Stimulated activated CD4-positive, alpha-beta T cell treated with anti-CD3 and anti-CD28 coated beads, Interleukin-2, amount 100 ng/mL, for 48 hours (primary cell): Measurements from ENCODE around the gene CPD.
"Not testable (repeated sequence)": the region's sequence is repeated elsewhere in the genome, so short reads cannot be mapped to it uniquely, and the experiment has no call there.

Experiments used
- DNase-seq, 2 donors: peaks; one replicate each; pipeline ENCODE4 v3.0.0-alpha.2; 2020

Gene CPD

GRCh38 chr17:30389756-30390300, 11.1 kb downstream of the CPD start:
- no peak for DNase-seq

- DNase-seq = no peak
Observed at GRCh38 chr17:30391534-30391933, 12.8 kb downstream of the CPD start.

GRCh38 chr17:30393491-30393890, 14.8 kb downstream of the CPD start:
- DNase-seq = no peak

- no peak for DNase-seq
Observed at GRCh38 chr17:30393911-30394867, 15.5 kb downstream of the CPD start.

GRCh38 chr17:30395398-30396022, 16.8 kb downstream of the CPD start:
- DNase-seq = no peak

DNA sequence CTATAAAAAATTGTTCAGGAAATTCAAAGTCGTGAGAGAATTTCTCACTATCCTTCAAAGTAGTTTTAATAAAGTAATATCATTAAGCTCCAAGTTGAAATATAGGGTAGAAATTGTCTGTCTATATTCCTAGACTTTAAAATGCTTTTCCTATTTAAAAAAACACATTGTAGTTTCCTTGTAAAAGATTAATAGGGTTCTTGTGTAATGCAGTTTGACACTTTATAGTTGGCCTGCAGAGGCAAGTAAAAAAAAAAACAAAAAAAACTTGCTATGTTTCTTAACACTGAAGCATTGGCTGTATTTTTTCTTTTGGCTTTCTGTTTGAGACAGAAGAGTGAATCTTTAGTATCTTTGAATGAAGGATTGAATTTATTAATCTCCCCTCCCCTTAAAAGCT, 17.4 kb downstream of the CPD start:
- no peak for DNase-seq

DNA sequence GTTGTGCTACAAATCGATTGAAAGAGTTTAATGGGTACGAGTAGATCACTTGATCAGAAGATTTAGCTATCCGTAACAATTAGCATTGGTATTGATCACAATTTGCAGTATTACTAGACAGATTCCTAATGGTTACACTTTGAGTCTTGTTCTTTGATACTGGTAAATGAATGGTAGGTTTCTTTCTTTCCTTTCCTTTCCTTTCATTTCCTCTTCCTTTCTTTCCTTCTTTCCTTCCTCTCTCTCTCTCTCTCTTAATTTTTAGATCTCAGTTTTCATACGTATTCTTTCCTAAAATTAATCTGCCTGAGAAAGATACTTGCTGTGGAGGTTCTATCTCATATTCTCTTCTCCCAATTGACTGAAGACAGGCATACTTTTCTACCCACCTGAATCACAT, 17.9 kb downstream of the CPD start:
- no peak for DNase-seq

- DNase-seq = no peak
Observed at GRCh38 chr17:30398328-30399041, 19.8 kb downstream of the CPD start.

DNA sequence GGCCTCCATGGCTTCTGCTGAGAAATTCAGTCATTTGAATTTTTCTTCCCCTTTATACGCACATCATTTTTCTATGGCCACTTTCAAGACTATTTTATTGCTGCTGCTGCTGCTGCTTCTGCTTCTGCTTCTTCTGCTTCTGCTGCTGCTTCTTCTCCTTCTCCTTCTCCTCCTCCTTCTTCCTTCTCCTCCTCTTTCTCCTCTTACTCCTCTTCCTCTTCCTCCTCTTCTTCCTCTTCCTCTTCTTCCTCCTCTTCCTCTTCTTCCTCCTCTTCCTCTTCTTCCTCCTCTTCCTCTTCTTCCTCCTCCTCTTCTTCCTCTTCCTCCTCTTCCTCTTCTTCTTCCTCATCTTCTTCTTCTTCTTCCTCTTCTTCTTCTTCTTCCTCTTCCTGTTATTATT, 22.4 kb downstream of the CPD start:
- no peak for DNase-seq

- no peak for DNase-seq
Observed at GRCh38 chr17:30405161-30405560, 26.4 kb downstream of the CPD start.

DNA sequence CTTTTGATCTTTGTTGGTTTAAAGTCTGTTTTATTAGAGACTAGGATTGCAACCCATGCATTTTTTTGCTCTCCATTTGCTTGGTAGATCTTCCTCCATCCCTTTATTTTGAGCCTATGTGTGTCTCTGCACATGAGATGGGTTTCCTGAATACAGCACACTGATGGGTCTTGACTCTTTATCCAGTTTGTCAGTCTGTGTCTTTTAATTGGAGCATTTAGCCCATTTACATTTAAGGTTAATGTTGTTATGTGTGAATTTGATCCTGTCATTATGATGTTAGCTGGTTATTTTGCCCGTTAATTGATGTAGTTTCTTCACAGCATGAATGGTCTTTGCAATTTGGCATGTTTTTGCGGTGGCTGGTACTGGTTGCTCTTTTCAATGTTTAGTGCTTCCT, 31.9 kb downstream of the CPD start:
- not testable (repeated sequence) for DNase-seq

DNA sequence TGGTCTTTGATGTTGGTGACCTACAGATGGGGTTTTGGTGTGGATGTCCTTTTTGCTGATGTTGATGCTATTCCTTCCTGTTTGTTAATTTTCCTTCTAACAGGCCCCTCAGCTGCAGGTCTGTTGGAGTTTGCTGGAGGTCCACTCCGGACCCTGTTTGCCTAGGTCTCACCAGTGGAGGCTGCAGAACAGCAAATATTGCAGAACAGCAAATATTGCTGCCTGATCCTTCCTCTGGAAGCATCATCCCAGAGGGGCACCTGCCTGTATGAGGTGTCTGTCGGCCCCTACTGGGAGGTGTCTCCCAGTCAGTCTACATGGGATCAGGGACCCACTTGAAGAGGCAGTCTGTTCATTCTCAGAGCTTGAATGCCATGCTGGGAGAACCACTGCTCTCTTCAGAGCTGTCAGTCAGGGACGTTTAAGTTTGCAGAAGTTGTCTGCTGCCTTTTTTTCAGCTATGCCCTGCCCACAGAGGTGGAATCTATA, 33.3 kb downstream of the CPD start:
- DNase-seq = not testable (repeated sequence)

GRCh38 chr17:30413109-30413508, 34.4 kb downstream of the CPD start:
- DNase-seq = no peak

DNA sequence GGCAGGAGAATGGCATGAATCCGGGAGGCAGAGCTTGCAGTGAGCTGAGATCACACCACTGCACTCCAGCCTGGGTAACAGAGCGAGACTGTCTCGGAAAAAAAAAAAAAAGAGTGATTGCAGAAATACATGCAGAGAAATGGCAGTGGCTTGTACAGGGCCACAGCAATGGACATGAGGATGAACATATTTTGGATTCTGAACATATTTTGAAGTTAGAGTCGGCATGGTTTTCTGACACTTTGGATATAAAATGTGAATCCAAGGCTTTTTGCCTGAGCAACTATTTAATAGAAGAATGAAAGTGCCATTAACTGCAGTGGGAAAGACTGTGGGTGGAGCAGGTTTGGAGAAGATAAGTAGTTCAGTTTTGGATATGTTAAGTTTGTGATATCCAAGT, 35.8 kb downstream of the CPD start:
- DNase-seq = no peak

DNA sequence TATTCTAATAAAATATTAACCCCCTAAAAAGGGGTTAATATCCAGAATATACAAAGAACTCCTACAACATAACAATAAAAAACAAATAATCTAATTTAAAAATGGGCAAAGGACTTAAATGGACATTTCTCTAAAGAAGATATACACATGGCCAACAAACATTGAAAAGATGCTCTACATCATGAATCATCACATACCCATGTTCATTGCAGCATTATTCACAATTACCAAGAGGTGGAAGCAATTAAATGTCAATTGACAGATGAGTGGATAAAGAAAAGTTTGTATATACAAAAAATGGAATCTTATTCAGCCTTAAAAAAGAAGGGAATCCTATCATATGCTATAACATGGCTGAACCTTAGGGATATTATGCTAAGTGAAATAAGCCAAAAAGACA, 36.8 kb downstream of the CPD start:
- no peak for DNase-seq

DNA sequence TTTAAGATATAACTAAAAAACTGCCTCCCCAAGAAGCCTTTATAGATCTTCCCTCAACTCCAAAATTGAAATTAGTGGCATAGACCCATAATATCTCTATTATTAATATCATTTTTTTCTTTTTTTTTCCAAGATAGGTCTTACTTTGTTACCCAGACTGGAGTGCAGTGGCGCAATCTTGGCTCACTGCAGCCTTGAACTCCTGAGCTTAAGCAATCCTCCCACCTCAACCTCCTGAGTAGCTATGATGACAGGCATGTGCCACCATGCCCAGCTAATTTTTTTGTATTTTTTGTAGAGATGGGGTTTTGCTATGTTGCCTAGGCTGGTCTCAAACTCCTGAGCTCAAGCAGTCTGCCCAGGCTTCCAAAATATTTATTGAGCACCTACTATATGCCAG, 39.3 kb downstream of the CPD start:
- DNase-seq = not testable (repeated sequence)

GRCh38 chr17:30421592-30421991, 42.9 kb downstream of the CPD start:
- no peak for DNase-seq

DNA sequence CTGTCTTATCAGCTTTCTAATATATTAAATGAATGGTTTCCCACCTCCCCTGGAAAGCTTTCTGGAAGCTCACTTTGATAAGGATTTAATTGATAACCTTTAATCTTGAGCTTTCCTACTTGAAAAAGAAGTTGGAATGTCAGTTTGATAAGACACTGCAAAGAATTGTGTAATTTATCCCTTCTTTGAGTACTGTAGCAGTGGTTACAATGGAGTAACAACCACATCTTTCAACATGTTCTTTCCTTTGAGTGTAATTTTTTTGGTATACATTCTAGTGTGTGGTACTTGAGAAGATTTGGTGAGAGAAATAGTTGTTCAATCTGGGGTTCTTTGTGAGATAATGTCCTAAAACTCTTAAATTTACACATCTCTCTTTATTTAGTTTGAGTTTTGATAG, 43.4 kb downstream of the CPD start:
- no peak for DNase-seq

DNA sequence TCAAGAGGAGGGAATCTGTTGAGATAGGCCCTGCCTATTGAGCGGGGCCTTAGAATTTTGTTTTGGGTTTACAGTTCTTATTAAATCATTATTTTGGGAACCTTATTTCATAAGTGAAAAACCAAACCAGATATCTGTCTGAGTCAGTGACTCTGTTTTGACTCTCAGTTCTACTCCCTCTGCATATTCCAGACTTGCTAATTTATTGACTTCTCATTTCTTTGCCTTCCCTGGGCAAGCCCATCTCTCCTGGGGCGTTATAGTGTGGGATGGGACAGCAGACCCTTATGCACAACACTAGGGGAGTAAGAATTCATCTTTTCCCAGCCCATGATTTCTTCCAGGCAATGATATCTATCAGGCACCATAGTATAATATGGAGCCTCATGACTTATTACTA, 45.7 kb downstream of the CPD start:
- no peak for DNase-seq

DNA sequence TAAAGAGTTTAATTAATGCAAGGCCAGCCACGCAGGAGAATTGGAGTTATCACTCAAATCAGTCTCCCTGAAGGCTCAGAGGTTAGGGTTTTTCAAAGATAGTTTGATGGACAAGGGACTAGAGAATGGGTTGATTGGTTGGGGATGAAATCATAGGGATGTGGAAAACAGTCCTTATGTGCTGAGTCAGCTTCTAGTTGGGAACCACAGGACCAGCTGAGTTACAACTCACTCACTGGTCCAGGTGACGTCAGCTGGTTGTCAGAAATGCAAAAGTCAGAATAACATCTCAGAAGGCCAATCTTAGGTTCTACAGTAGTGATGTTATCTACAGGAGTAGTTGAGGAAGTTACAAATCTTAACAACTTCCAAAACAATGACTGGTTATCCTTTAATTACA, 47.6 kb downstream of the CPD start:
- no peak for DNase-seq

DNA sequence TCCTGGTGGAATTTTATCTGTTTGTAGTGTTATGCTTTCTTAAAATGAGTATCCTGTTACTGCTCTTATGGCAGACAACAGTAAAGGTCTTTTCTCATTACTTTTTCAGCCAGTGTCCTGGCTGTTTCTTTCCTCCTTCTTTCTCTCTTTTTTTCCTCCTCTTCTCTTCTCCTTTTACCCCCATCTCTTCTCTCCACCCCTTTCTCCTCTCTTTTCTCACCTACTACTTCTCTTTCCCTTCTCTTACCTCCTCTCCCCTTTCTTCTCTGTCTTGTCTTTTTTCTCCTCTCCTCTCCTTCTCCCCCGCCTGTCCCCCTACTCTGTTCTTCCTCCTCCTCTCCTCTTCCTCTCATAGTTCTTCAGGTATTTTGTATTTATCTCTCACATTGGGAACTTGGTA, 48.9 kb downstream of the CPD start:
- DNase-seq = no peak

GRCh38 chr17:30429155-30429554, 50.4 kb downstream of the CPD start:
- DNase-seq = no peak

- DNase-seq = no peak
Observed at GRCh38 chr17:30433514-30433913, 54.8 kb downstream of the CPD start.
